ACC112 (cell line): ENCODE data around the gene AP2A2.

Experiments used
- H2AFZ ChIP-seq: fragments of 200-600 bp; sonication (generic); one replicate; pipeline ENCODE4 v1.6.0; 2017; ENCODE audit warnings: antibody characterized with exemption, low read length; ENCODE audit not compliant: unreplicated experiment
- H3K27ac ChIP-seq: fragments of 200-600 bp; sonication (generic); 2 replicates; pipeline ENCODE4 v1.5.1; 2014; ENCODE audit warnings: low read depth, mild to moderate bottlenecking, antibody characterized with exemption, low read length, moderate library complexity
- H3K27me3 ChIP-seq: fragments of 200-600 bp; sonication (generic); 2 replicates; pipeline ENCODE4 v1.6.1; 2014; ENCODE audit warnings: mild to moderate bottlenecking, antibody characterized with exemption, low read length, moderate library complexity, mixed read lengths; ENCODE audit not compliant: insufficient read depth
- H3K36me3 ChIP-seq: fragments of 200-600 bp; sonication (generic); 2 replicates; pipeline ENCODE4 v1.6.1; 2016; ENCODE audit warnings: mild to moderate bottlenecking, antibody characterized with exemption, low read length, moderate library complexity, mixed read lengths; ENCODE audit not compliant: insufficient read depth
- H3K4me1 ChIP-seq: fragments of 200-600 bp; sonication (generic); one replicate; pipeline ENCODE4 v1.6.1; 2016; ENCODE audit warnings: low read length, mixed read lengths; ENCODE audit not compliant: insufficient read depth, unreplicated experiment, control insufficient read depth
- H3K4me3 ChIP-seq: fragments of 200-600 bp; sonication (generic); 2 replicates; pipeline ENCODE4 v1.5.1; 2014; ENCODE audit warnings: mild to moderate bottlenecking, low read depth, low read length
- H3K79me2 ChIP-seq: fragments of 200-600 bp; sonication (generic); one replicate; pipeline ENCODE4 v1.6.0; 2016; ENCODE audit warnings: low read length; ENCODE audit not compliant: control insufficient read depth, unreplicated experiment, insufficient read depth

Gene AP2A2

DNA sequence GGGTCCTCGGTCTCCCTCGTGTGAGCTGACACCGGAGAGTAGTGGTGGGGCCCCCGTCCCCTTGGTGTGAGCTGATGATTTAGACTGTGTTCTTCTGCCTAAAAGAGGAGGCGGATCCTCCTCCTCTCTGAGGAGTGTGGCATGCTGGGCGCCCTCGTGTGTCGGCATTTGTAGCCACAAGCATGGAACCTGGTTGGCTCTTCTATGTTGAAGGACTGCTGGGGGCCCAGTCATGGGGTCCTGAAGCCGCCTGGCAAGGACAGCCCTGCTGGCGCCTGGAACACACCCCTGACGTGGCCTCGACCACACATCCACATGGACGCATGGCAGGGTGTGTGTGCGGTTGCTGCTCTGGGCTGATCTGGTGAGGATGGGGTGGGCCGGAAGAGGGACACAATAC is 50.2 kb downstream of the AP2A2 start:
- no peaks in the 10 kb centered on the region for H3K27me3 ChIP-seq
- no peak overlapping the region for H3K4me3 ChIP-seq
- H3K79me2 ChIP-seq, result peaks cover 2% of the 10 kb centered on the region
- no peak overlapping the region for H3K27ac ChIP-seq
- H3K36me3 ChIP-seq, result peaks cover 6% of the 10 kb centered on the region; the same call in 1 of the 2 replicates
- H3K4me1 ChIP-seq, result peaks cover 4% of the 10 kb centered on the region
- H2AFZ ChIP-seq, result no peak overlapping the region

DNA sequence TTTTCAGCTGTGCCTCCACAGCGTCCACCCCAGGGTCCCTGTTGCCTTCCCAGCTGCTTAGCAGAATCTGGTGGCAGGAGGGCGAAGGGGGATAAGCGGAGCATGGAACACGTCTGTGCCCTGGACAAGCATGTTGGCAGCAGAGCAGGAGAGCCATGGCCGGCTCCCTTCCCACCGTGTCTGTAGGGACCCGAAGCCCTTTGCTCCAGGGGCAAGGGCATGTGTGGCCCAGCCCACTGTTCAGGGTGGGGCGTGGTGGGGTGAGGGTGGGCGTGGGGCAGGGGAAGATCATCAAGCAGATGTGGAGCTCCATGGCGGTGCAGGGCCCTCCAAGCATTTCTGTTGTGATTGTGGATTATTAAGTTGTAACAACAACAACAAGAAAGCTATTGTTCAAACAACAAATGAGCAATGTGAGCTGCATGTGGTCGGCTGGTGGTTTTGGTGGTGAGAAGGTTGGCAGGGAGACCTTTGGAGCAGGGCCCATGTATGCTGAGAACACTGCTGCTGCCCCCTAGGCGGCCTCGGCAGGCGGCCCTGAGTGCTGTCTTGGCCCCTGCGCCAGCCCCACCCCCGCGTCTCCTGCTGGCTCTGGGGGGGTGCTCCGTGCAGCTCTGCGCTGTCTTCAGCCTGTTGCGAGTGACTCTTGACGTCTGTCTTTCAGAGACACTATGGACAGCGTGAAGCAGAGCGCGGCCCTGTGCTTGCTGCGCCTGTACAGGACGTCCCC is 50.9 kb downstream of the AP2A2 start:
- H3K4me3 ChIP-seq, result no peak overlapping the region
- no peaks in the 10 kb centered on the region for H3K27me3 ChIP-seq
- no peak overlapping the region for H2AFZ ChIP-seq
- H3K36me3 ChIP-seq, result peaks cover 6% of the 10 kb centered on the region; the same call in 1 of the 2 replicates
- no peak overlapping the region for H3K27ac ChIP-seq
- H3K79me2 ChIP-seq, result peaks cover 2% of the 10 kb centered on the region
- peaks cover 5% of the 10 kb centered on the region for H3K4me1 ChIP-seq

GRCh38 chr11:977830-978720 is 52.4 kb downstream of the AP2A2 start:
- H3K27ac ChIP-seq, result no peak overlapping the region
- H3K79me2 ChIP-seq, result peaks cover 2% of the 10 kb centered on the region
- H3K4me3 ChIP-seq, result no peak overlapping the region
- peaks cover 5% of the 10 kb centered on the region for H3K4me1 ChIP-seq
- no peaks in the 10 kb centered on the region for H3K27me3 ChIP-seq
- H3K36me3 ChIP-seq, result peaks cover 6% of the 10 kb centered on the region; the same call in 1 of the 2 replicates
- no peak overlapping the region for H2AFZ ChIP-seq

DNA sequence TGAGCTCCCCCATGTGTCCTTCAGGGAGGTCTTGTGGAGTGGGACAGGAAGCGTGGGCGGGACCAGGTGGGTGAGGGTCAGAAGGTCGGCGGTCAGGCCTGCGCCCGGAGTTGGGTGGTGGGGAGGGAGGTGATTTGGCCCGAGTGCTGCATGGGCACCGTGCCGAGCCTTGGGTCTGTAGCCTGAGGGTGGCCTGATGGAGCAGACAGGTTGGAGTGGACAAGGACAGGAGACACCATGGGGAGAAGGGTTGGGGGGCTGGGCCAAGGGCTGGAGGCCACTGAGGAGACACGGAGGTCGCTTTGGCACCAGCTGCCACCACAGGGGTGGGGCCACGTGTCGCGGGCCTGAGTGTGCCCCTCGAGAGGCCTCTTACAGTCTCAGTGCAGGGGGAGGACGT is 53.1 kb downstream of the AP2A2 start:
- peaks cover 5% of the 10 kb centered on the region for H3K4me1 ChIP-seq
- H3K27ac ChIP-seq, result no peak overlapping the region
- no peak overlapping the region for H3K4me3 ChIP-seq
- no peak overlapping the region for H2AFZ ChIP-seq
- H3K27me3 ChIP-seq, result no peaks in the 10 kb centered on the region
- H3K79me2 ChIP-seq, result peaks cover 4% of the 10 kb centered on the region
- 0 out of 2 replicates have a peak, but pooled peaks cover 5% of the 10 kb centered on the region for H3K36me3 ChIP-seq

- Histone ChIP-seq H3K36me3 (peaks cover 5% of the 10 kb centered on the region; the same call in 1 of the 2 replicates), H3K27me3 (no peaks in the 10 kb centered on the region), H3K4me1 (peaks cover 5% of the 10 kb centered on the region), H3K27ac (no peak overlapping the region), H2AFZ (no peak overlapping the region), H3K4me3 (no peak overlapping the region), H3K79me2 (peaks cover 4% of the 10 kb centered on the region)
These were observed 55.0 kb downstream of the AP2A2 start for GRCh38 chr11:980438-981357.

DNA sequence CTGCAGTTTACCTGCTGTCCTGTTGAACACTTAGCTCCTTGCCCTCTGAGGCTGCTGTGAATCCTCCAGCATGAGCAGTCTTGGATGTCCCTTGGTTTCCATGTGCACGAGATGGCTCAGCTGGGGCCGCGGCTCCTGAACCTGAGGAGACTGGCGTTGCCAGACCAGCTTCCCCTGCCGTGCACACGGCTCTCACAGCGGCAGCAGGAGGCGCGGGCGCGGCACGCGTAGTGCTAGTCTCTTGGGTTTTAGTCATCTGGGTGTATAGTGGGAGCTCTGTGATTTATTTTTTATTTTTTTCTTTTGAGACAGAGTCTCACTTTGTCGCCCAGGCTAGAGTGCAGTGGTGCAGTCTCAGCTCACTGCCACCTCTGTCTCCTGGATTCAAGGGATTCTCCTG is 56.1 kb downstream of the AP2A2 start:
- no peak overlapping the region for H3K27ac ChIP-seq
- no peak overlapping the region for H3K4me3 ChIP-seq
- peaks cover 5% of the 10 kb centered on the region for H3K4me1 ChIP-seq
- H3K36me3 ChIP-seq, result peaks cover 7% of the 10 kb centered on the region; the same call in 1 of the 2 replicates
- H2AFZ ChIP-seq, result no peak overlapping the region
- H3K79me2 ChIP-seq, result peaks cover 4% of the 10 kb centered on the region
- H3K27me3 ChIP-seq, result no peaks in the 10 kb centered on the region

GRCh38 chr11:984546-984945 is 58.9 kb downstream of the AP2A2 start:
- no peak overlapping the region for H3K4me3 ChIP-seq
- no peak overlapping the region for H3K27ac ChIP-seq
- H3K4me1 ChIP-seq, result peaks cover 5% of the 10 kb centered on the region
- no peaks in the 10 kb centered on the region for H3K27me3 ChIP-seq
- peaks cover 6% of the 10 kb centered on the region; the same call in 1 of the 2 replicates for H3K36me3 ChIP-seq
- H3K79me2 ChIP-seq, result peaks cover 2% of the 10 kb centered on the region
- H2AFZ ChIP-seq, result no peak overlapping the region

GRCh38 chr11:985406-985805 is 59.7 kb downstream of the AP2A2 start:
- Histone ChIP-seq H3K36me3 (peaks cover 6% of the 10 kb centered on the region; the same call in 1 of the 2 replicates), H3K4me1 (peaks cover 5% of the 10 kb centered on the region), H3K79me2 (peaks cover 2% of the 10 kb centered on the region), H3K27me3 (no peaks in the 10 kb centered on the region), H2AFZ (no peak overlapping the region), H3K4me3 (no peak overlapping the region), H3K27ac (no peak overlapping the region)

DNA sequence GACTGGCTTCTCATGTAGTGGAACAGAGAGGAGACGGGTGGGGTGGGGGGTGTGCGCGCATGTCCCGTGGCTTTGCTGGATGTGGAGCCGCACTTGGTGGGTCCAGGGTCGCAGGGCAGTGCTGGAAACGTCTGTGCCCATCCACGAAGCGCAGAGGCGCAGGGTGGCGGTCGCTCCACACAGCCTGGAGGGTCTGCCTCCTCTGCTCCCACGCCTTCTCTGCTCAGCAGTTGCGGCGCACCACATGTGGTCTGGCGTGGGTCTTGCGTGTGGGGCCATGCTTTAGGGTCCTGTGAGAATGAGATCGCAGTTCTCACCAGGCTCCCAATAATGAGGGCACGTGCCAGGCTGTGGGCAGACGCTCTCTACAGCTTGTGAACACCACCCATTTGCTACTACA is 60.2 kb downstream of the AP2A2 start:
- no peak overlapping the region for H3K4me3 ChIP-seq
- H3K79me2 ChIP-seq, result peaks cover 2% of the 10 kb centered on the region
- H3K36me3 ChIP-seq, result peaks cover 6% of the 10 kb centered on the region; the same call in 1 of the 2 replicates
- no peak overlapping the region for H2AFZ ChIP-seq
- no peak overlapping the region for H3K27ac ChIP-seq
- H3K4me1 ChIP-seq, result peaks cover under 1% of the 10 kb centered on the region
- no peaks in the 10 kb centered on the region for H3K27me3 ChIP-seq
